SH-SY5Y (cell line): ENCODE data around the gene ARAF.

ENCODE experiments used
- GATA2 ChIP-seq: IDR thresholded peaks from 2 replicates; pipeline ENCODE4 v1.6.1; 2011; ENCODE audit warnings: mild to moderate bottlenecking, low read depth, low read length
- GATA3 ChIP-seq: IDR thresholded peaks from 2 replicates; pipeline ENCODE4 v1.6.1; 2011; ENCODE audit warnings: low read depth, mild to moderate bottlenecking, low read length, moderate library complexity

DNA sequence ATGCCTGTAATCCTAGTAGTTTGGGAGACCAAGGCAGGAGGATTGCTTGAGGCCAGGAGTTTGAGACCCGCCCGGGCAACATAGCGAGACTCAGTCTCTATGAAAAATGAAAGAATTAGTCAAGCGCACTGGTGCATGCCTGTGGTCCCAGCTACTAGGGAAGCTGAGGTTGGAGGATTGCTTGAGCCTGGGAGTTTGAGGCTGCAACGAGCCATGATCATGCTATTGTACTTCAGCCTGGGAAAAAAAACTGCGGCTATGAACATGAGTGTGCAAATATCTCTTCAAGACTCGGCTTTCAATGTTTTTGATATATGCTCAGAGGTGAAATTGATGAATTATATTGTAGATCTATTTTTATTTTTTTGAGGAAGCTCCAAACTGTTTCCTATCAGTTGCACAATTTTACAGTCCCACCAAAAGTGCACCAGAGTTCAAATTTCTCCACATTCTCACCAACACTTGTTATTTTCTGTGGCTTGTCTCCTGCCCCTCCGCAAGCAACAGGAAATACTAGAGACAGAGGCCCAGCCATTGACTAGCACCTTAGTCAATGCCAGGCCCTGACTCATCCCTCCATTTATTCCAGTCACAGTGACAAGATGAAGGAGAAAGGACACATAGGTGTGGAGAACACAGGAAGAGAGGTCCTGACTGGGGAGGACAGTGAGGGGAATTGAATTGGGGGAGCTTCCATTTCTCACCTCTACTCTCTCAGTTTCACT is 44.9 kb upstream of the ARAF start:
- TF ChIP-seq GATA2 (no peak), GATA3 (no peak)
